ENCODE results near the gene ACTR2.

- TF ChIP-seq CTCF (IDR thresholded peaks at IDR 0.05) (no peak), POLR2A (IDR thresholded peaks at IDR 0.05; ENCODE audit: low read depth) (no peak), POLR2AphosphoS5 (IDR thresholded peaks at IDR 0.05) (no peak), EP300 (IDR thresholded peaks at IDR 0.05) (no peak)
Measured at GRCh38 chr2:65313126-65313953, 85.7 kb downstream of the ACTR2 start.
